Colonic mucosa (tissue), 4 donors: ENCODE results near the gene SUSD1. TPM values are rescaled to one million over a fixed set of nuclear protein-coding genes. Genes with fewer than 3 reads are reported as not detected.

Experiments used
- DNase-seq: peaks from one replicate; pipeline ENCODE4 v3.0.0-alpha.2; 2020
- H3K27ac ChIP-seq: fragments of 200-600 bp; one replicate; pipeline ENCODE4 v1.8.0; 2021
- H3K27me3 ChIP-seq: fragments of 200-600 bp; one replicate; pipeline ENCODE4 v1.8.0; 2021
- H3K36me3 ChIP-seq: fragments of 200-600 bp; one replicate; pipeline ENCODE4 v1.8.0; 2021
- H3K4me1 ChIP-seq: fragments of 200-600 bp; one replicate; pipeline ENCODE4 v1.8.0; 2021; ENCODE audit warnings: mild to moderate bottlenecking
- H3K4me3 ChIP-seq: fragments of 200-600 bp; one replicate; pipeline ENCODE4 v1.8.0; 2021
- H3K9ac ChIP-seq, 2 donors: one replicate each; pipeline ENCODE4 v1.7.0; 2013; ENCODE audit warnings: control low read depth in 2 of 2, low read depth in 2 of 2, low read length in 2 of 2
- H3K9me3 ChIP-seq: fragments of 200-600 bp; one replicate; pipeline ENCODE4 v1.8.0; 2021
- intact Hi-C: fragments of 100-400 bp; cut with DNase I; formaldehyde crosslinking; loops from one replicate; pipeline ENCODE4 v1.14.1; 2022
- total RNA-seq, 2 donors: library from RNA; stranded (reverse); fragmentation: NEBNext Ultra II Directional in 1 of 2; extraction: Animal tissue kit (Norgen Biotek cat#: 25700) in 1 of 2; gene quantifications; one replicate each; pipeline ENCODE4 v1.2.1, GENCODE V29; 2021
- TF ChIP-seq, protein P1 (sequence below): fragments of 200-600 bp; IDR thresholded peaks from one replicate; pipeline ENCODE4 v1.8.0; 2022; ENCODE audit warnings: antibody characterized with exemption, mild to moderate bottlenecking
- donor health status: healthy.
- donor health status: DM: no; HTN: no; CAD: no.
- donor health status: DM: no; HTN: no; CAD: no.

The SUSD1 gene
- total RNA-seq, 2 donors from 2014 or later = 23.3 to 25.1 TPM

DNA sequence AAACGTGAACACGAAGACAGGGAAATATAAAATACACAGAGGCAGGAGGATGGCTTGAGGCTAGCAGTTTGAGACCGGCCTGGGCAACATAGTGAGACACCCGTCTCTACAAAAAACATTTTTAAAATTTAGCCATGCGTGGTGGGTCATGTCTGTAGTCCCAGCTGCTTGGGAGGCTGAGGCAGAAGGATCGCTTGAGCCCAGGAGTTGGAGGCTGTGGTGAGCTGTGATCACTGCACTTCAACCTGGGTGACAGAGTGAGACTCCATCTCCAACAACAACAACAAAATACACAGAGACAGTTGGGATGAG, 55.1 kb downstream of the SUSD1 start:
- Histone ChIP-seq H3K9ac (peak overlapping the region in 1 of 2 donors; percentile 7), H3K36me3 (no peaks in the 10 kb centered on the region), H3K4me3 (no peak overlapping the region), H3K27me3 (no peaks in the 10 kb centered on the region), H3K4me1 (no peaks in the 10 kb centered on the region), H3K9me3 (no peaks in the 10 kb centered on the region), H3K27ac (peak overlapping the region; percentile 90)
- intact Hi-C loops = no loop called here
- peak; percentile 17 for DNase-seq
- TF ChIP-seq, protein P1, sequence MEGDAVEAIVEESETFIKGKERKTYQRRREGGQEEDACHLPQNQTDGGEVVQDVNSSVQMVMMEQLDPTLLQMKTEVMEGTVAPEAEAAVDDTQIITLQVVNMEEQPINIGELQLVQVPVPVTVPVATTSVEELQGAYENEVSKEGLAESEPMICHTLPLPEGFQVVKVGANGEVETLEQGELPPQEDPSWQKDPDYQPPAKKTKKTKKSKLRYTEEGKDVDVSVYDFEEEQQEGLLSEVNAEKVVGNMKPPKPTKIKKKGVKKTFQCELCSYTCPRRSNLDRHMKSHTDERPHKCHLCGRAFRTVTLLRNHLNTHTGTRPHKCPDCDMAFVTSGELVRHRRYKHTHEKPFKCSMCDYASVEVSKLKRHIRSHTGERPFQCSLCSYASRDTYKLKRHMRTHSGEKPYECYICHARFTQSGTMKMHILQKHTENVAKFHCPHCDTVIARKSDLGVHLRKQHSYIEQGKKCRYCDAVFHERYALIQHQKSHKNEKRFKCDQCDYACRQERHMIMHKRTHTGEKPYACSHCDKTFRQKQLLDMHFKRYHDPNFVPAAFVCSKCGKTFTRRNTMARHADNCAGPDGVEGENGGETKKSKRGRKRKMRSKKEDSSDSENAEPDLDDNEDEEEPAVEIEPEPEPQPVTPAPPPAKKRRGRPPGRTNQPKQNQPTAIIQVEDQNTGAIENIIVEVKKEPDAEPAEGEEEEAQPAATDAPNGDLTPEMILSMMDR = no peak

DNA sequence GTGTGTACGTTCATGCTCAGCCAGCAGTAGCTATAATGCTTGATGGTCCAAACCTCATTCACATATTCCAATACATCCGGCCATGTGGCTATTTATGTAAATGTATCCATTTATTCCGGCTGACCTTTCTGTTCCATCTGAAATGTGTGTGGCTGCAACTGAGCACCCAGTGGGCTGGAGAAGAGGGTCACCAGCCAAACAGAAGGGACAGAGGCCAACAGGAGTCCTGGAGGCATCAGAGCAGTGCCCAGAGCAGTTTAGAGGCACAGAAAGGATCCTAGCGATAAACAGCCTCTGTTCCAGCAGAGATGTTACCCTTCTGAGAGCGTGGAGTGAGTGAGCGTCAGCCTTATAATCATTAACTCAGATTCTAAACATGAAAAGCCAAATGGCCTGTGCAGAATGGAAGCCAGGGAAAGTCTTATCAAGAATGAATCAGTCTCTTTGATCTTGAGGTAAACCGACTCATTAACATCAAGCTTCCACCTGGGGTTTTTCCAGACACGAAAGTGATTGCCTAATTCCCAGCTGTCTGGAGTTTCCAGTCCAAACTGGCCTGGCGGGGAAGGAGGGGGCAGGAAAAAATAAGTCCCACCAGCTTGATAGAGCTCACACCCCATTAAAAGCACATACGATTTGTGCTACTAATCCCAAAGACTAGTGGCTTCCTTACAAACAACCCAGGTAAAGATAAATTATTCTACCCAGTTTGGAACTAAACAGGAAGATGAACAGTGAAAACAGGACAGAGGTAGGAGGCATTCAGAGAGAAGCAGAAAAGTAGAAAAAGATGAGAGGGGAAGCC, 55.7 kb downstream of the SUSD1 start:
- intact Hi-C loops = no loop called here
- DNase-seq = peak; percentile 79
- H3K27me3 ChIP-seq = no peaks in the 10 kb centered on the region
- H3K4me1 ChIP-seq = no peaks in the 10 kb centered on the region
- H3K36me3 ChIP-seq = no peaks in the 10 kb centered on the region
- no peaks in the 10 kb centered on the region for H3K9me3 ChIP-seq
- H3K4me3 ChIP-seq = no peak overlapping the region
- TF ChIP-seq, protein P1 = no peak
- peak overlapping the region; percentile 90 for H3K27ac ChIP-seq
- H3K9ac ChIP-seq = peak overlapping the region; percentile 50 to 79

DNA sequence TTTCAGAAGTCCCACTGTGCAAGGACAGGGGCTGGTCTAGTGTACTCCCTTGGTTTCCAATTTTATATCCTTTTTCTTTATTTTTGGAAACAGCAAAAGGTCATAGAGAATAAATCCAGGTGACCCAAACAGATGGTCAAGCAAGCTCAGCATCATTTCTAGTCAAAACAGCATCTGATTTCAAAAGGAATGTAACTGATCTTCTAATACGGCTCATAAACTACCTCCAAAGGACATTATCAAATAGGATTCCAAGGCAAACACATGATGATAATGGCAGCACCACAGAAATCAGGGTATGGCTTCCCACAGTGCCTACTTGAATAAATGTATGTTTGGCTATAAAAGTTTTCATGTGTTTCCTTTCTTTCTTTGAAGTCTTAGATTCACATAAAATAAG, 57.1 kb downstream of the SUSD1 start:
- Histone ChIP-seq H3K4me3 (no peak overlapping the region), H3K9ac (no peak overlapping the region), H3K9me3 (no peaks in the 10 kb centered on the region), H3K27me3 (no peaks in the 10 kb centered on the region), H3K36me3 (no peaks in the 10 kb centered on the region), H3K27ac (peak overlapping the region; percentile 90), H3K4me1 (no peaks in the 10 kb centered on the region)
- no peak for DNase-seq
- TF ChIP-seq, protein P1 = no peak
- intact Hi-C loops = no loop called here

DNA sequence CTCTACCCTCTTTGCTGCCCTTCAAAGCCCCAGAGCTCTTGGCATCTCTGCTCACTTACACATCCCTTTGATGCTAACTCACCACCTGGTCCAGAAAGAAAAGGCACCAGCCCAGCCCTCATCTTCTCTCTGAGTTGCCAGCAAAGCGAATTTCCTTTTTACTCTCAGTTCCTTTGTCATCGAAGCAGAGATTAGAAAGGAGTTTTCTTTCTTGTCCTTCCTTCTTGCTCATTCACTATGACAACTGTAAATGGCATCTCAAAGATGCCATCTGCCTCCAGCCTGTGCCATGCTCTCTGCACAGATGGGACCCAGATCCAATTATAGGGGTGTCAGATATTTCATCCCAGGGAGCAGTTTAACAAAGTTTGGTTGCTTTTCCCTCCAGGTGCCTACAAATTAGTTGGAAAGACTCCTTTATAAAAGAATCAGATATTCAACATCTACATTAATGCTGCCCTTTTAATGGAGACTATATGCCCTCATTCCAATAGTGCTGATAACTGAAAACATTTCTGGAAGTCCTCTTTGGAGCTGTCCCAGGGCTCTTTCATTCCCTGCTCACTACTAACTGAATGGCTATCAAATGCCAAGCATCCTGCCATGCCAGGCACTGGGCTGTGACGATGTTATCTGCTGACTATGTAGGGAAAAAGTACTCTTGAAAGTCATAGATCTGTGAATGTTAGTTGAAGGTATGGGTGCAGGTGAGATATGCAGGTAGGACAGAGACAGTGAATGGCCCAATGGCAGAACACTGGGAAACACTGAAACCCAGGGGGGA, 58.9 kb downstream of the SUSD1 start:
- TF ChIP-seq, protein P1 = no peak

DNA sequence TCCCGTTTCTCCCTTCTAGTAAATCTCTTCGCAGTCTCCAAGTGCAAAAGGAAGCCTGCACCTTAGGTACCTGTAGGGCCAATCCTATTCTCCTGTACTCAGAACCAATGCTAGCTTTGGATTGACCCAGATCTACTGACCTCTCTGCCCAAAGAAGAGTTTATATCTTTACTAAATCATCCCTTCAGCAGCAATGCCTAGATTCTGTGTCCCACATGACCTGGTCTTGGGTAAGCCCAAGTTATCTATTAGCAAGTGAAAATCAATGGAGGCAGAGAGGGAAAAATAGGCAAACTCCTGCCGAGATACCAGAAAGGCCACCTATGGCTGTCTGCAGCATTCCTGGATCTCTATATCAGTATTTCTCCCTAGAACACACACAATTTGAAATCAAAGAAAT, 60.0 kb downstream of the SUSD1 start:
- Histone ChIP-seq H3K36me3 (no peaks in the 10 kb centered on the region), H3K9ac (no peak overlapping the region), H3K27me3 (no peaks in the 10 kb centered on the region), H3K4me3 (no peak overlapping the region), H3K9me3 (no peaks in the 10 kb centered on the region), H3K4me1 (no peaks in the 10 kb centered on the region), H3K27ac (no peak overlapping the region)
- no peak for DNase-seq
- TF ChIP-seq, protein P1 = no peak
- intact Hi-C loops = no loop called here

More for the DNA sequence above, 58.9 kb downstream of the SUSD1 start:
- H3K36me3 ChIP-seq = no peaks in the 10 kb centered on the region
- H3K27me3 ChIP-seq = no peaks in the 10 kb centered on the region
- no peak overlapping the region for H3K9ac ChIP-seq
- H3K4me3 ChIP-seq = no peak overlapping the region
- peak; percentile 15 for DNase-seq
- intact Hi-C loops = no loop called here
- no peaks in the 10 kb centered on the region for H3K9me3 ChIP-seq
- H3K4me1 ChIP-seq = no peaks in the 10 kb centered on the region
- H3K27ac ChIP-seq = no peak overlapping the region
